Measurements from ENCODE around the gene RPS6KA4.
"Not testable (repeated sequence)": the region's sequence is repeated elsewhere in the genome, so short reads cannot be mapped to it uniquely, and the experiment has no call there.

RPS6KA4 gene

GRCh38 chr11:64415996-64416728 is 57.2 kb downstream of the RPS6KA4 start:
- Histone ChIP-seq H4K20me1 (ENCODE audit: insufficient read depth, low read length) (no peaks in the 10 kb centered on the region), H2AFZ (ENCODE audit: low read depth, low read length) (no peak overlapping the region), H3K27ac (ENCODE audit: low read length) (peak overlapping the region; percentile 41; the same call in 1 of the 2 replicates), H3K4me1 (ENCODE audit: insufficient read depth, low read length) (no peaks in the 10 kb centered on the region), H3K9ac (ENCODE audit: low read depth, low read length) (no peak overlapping the region), H3K4me2 (ENCODE audit: insufficient read depth, low read length) (no peak overlapping the region), H3K27me3 (ENCODE audit: insufficient read depth, low read length, poor library complexity) (no peaks in the 10 kb centered on the region), H3K9me3 (ENCODE audit: insufficient read depth, low read length, severe bottlenecking) (peaks cover 11% of the 10 kb centered on the region), H3K79me2 (ENCODE audit: insufficient read depth, low read length) (no peaks in the 10 kb centered on the region), H3K36me3 (ENCODE audit: insufficient read depth, low read length) (no peaks in the 10 kb centered on the region), H3K4me3 (ENCODE audit: low read depth in 1 of 2, low read length in 2 of 2) (no peak overlapping the region)
- no peak for ATAC-seq (ENCODE audit: insufficient read depth, low read depth)
- peak; percentile 26 for DNase-seq
- TF ChIP-seq EZH2 (IDR thresholded peaks at IDR 0.05; ENCODE audit: borderline replicate concordance, low read depth, low read length, severe bottlenecking), result no peak
- TF ChIP-seq, protein P1, sequence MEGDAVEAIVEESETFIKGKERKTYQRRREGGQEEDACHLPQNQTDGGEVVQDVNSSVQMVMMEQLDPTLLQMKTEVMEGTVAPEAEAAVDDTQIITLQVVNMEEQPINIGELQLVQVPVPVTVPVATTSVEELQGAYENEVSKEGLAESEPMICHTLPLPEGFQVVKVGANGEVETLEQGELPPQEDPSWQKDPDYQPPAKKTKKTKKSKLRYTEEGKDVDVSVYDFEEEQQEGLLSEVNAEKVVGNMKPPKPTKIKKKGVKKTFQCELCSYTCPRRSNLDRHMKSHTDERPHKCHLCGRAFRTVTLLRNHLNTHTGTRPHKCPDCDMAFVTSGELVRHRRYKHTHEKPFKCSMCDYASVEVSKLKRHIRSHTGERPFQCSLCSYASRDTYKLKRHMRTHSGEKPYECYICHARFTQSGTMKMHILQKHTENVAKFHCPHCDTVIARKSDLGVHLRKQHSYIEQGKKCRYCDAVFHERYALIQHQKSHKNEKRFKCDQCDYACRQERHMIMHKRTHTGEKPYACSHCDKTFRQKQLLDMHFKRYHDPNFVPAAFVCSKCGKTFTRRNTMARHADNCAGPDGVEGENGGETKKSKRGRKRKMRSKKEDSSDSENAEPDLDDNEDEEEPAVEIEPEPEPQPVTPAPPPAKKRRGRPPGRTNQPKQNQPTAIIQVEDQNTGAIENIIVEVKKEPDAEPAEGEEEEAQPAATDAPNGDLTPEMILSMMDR (IDR thresholded peaks at IDR 0.05; ENCODE audit: borderline replicate concordance, extremely low read depth, low read length, poor library complexity, severe bottlenecking), result no peak

DNA sequence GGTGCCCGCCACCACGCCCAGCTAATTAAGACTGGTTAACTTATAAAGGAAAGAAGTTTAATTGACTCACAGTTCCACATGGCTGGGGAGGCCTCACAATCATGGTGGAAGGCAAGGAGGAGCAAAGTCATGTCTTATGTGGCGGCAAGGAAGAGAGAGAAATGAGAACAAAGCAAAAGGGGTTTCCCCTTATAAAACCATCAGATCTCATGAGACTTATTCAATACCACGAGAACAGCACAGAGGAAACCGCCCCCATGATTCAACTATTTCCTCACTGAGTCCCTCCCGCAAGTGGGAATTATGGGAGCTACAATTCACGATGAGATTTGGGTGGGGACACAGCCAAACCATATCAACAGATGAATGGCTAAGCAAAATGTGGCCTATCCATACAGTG is 59.3 kb downstream of the RPS6KA4 start:
- H2AFZ ChIP-seq (ENCODE audit: low read depth, low read length), result not testable (repeated sequence)

DNA sequence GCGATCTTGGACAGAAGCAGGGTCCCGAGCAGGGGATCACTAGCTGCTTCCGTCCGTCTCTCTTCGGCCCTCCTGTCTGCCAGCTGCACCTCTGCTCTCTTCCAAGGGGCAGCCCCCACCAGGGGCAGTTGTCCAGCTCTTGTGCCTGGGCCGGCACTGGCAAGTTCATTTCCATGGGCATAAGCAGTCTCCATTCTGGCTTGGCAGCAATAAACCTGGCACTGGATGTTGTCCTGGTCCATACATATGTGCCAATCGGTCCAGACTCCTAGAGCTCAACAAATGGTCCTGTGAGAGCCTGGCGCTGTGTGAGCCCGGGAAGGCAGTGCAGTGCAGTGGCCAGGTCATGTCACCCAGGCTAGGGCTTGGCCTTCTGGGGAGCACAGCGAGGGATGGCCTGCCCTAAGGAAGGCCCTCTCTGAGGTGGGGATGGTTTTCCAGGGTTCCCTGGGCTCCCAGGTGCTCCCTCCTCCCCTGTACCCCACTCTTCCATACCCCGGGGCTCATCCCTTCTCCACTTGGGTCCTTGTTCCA is 60.4 kb downstream of the RPS6KA4 start:
- Histone ChIP-seq H3K9me3 (ENCODE audit: insufficient read depth, low read length, severe bottlenecking) (peaks cover 11% of the 10 kb centered on the region), H4K20me1 (ENCODE audit: insufficient read depth, low read length) (no peaks in the 10 kb centered on the region), H3K79me2 (ENCODE audit: insufficient read depth, low read length) (no peaks in the 10 kb centered on the region), H2AFZ (ENCODE audit: low read depth, low read length) (no peak overlapping the region), H3K27ac (ENCODE audit: low read length) (no peak overlapping the region), H3K36me3 (ENCODE audit: insufficient read depth, low read length) (no peaks in the 10 kb centered on the region), H3K9ac (ENCODE audit: low read depth, low read length) (no peak overlapping the region), H3K4me2 (ENCODE audit: insufficient read depth, low read length) (no peak overlapping the region), H3K4me3 (ENCODE audit: low read depth in 1 of 2, low read length in 2 of 2) (no peak overlapping the region), H3K4me1 (ENCODE audit: insufficient read depth, low read length) (no peaks in the 10 kb centered on the region), H3K27me3 (ENCODE audit: insufficient read depth, low read length, poor library complexity) (no peaks in the 10 kb centered on the region)
- TF ChIP-seq, protein P1 (IDR thresholded peaks at IDR 0.05; ENCODE audit: borderline replicate concordance, extremely low read depth, low read length, poor library complexity, severe bottlenecking), result no peak
- no peak for TF ChIP-seq EZH2 (IDR thresholded peaks at IDR 0.05; ENCODE audit: borderline replicate concordance, low read depth, low read length, severe bottlenecking)
- no peak for DNase-seq
- no peak for ATAC-seq (ENCODE audit: insufficient read depth, low read depth)

More for the DNA sequence above, 59.3 kb downstream of the RPS6KA4 start:
- H3K4me2 ChIP-seq (ENCODE audit: insufficient read depth, low read length); H3K4me3 ChIP-seq (ENCODE audit: low read depth in 1 of 2, low read length in 2 of 2); H3K9ac ChIP-seq (ENCODE audit: low read depth, low read length); DNase-seq; H3K4me1 ChIP-seq (ENCODE audit: insufficient read depth, low read length); H3K36me3 ChIP-seq (ENCODE audit: insufficient read depth, low read length); H3K27me3 ChIP-seq (ENCODE audit: insufficient read depth, low read length, poor library complexity); H3K27ac ChIP-seq (ENCODE audit: low read length); H4K20me1 ChIP-seq (ENCODE audit: insufficient read depth, low read length); H3K79me2 ChIP-seq (ENCODE audit: insufficient read depth, low read length); ATAC-seq (ENCODE audit: insufficient read depth, low read depth): not testable (repeated sequence)
- peaks cover 11% of the 10 kb centered on the region for H3K9me3 ChIP-seq (ENCODE audit: insufficient read depth, low read length, severe bottlenecking)

DNA sequence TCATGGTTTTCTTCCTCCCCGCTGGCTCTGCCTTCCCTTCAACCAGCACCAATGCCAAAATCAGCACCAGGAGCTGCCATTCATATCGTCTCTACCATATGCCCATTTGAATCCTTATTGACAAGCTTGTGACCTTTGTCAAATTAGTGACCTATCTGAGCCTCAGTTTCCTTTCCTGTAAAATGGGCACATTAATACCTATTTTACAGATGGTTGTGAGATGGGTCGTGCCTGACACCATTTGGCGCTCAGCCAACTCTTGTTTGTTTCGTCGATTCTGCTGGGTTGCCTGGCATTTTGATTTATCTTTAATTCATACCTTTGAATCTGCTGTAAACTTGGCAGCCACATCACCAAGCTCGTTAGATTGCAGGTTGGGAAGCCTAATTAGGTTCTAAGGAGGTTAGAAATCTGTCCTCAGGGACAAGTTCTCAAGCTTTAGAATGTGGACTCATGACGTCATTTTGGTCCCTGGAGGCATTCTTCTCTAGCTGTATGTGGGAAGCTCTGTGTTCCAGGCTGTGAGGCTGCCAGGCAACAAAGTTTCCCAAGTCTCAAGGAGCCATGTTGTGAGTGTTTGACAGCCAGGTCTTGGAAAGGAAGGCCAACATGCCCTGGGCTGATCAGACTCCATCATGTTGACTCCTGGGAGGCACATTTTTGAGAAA is 61.0 kb downstream of the RPS6KA4 start:
- Histone ChIP-seq H3K79me2 (ENCODE audit: insufficient read depth, low read length) (no peaks in the 10 kb centered on the region), H3K36me3 (ENCODE audit: insufficient read depth, low read length) (no peaks in the 10 kb centered on the region), H3K27ac (ENCODE audit: low read length) (no peak overlapping the region), H3K4me2 (ENCODE audit: insufficient read depth, low read length) (no peak overlapping the region), H3K4me3 (ENCODE audit: low read depth in 1 of 2, low read length in 2 of 2) (no peak overlapping the region), H4K20me1 (ENCODE audit: insufficient read depth, low read length) (no peaks in the 10 kb centered on the region), H3K9me3 (ENCODE audit: insufficient read depth, low read length, severe bottlenecking) (peaks cover 11% of the 10 kb centered on the region), H2AFZ (ENCODE audit: low read depth, low read length) (no peak overlapping the region), H3K4me1 (ENCODE audit: insufficient read depth, low read length) (no peaks in the 10 kb centered on the region), H3K9ac (ENCODE audit: low read depth, low read length) (no peak overlapping the region), H3K27me3 (ENCODE audit: insufficient read depth, low read length, poor library complexity) (no peaks in the 10 kb centered on the region)
- ATAC-seq (ENCODE audit: insufficient read depth, low read depth), result no peak
- no peak for DNase-seq
- no peak for TF ChIP-seq EZH2 (IDR thresholded peaks at IDR 0.05; ENCODE audit: borderline replicate concordance, low read depth, low read length, severe bottlenecking)
- TF ChIP-seq, protein P1 (IDR thresholded peaks at IDR 0.05; ENCODE audit: borderline replicate concordance, extremely low read depth, low read length, poor library complexity, severe bottlenecking), result no peak
